HG02943 (cell line): ENCODE data around the gene KCNMA1.

ENCODE experiments used
- ATAC-seq: cut with Tn5 transposase; IDR thresholded peaks from one replicate; pipeline ENCODE4 v1.9.1; 2021; ENCODE audit warnings: mild to moderate bottlenecking, low read depth, moderate library complexity; ENCODE audit not compliant: unreplicated experiment

Gene KCNMA1

GRCh38 chr10:77463967-77464745, 173.5 kb downstream of the KCNMA1 start:
- no peak for ATAC-seq

GRCh38 chr10:77463499-77463898, 174.1 kb downstream of the KCNMA1 start:
- ATAC-seq: no peak

GRCh38 chr10:77461636-77462296, 175.8 kb downstream of the KCNMA1 start:
- ATAC-seq: no peak

- ATAC-seq: no peak
Measured at GRCh38 chr10:77459905-77460304, 177.7 kb downstream of the KCNMA1 start.

- ATAC-seq: no peak
Measured at GRCh38 chr10:77458986-77459590, 178.5 kb downstream of the KCNMA1 start.

GRCh38 chr10:77457721-77458120, 179.9 kb downstream of the KCNMA1 start:
- ATAC-seq: no peak

GRCh38 chr10:77457266-77457665, 180.3 kb downstream of the KCNMA1 start:
- ATAC-seq: no peak

GRCh38 chr10:77456414-77456813, 181.2 kb downstream of the KCNMA1 start:
- ATAC-seq: no peak

GRCh38 chr10:77455561-77455960, 182.0 kb downstream of the KCNMA1 start:
- no peak for ATAC-seq

GRCh38 chr10:77452952-77453564, 184.6 kb downstream of the KCNMA1 start:
- no peak for ATAC-seq

- no peak for ATAC-seq
Measured at GRCh38 chr10:77451886-77452285, 185.7 kb downstream of the KCNMA1 start.

- ATAC-seq: no peak
Measured at GRCh38 chr10:77448226-77448625, 189.4 kb downstream of the KCNMA1 start.

GRCh38 chr10:77446700-77447099, 190.9 kb downstream of the KCNMA1 start:
- ATAC-seq: no peak

- ATAC-seq: no peak
Measured at GRCh38 chr10:77445547-77445946, 192.1 kb downstream of the KCNMA1 start.

- ATAC-seq: no peak
Measured at GRCh38 chr10:77444041-77444440, 193.6 kb downstream of the KCNMA1 start.

GRCh38 chr10:77442699-77443189, 194.9 kb downstream of the KCNMA1 start:
- ATAC-seq: no peak

GRCh38 chr10:77441353-77442166, 196.0 kb downstream of the KCNMA1 start:
- no peak for ATAC-seq

GRCh38 chr10:77436257-77436975, 201.2 kb downstream of the KCNMA1 start:
- ATAC-seq: no peak

- ATAC-seq: no peak
Measured at GRCh38 chr10:77433546-77433945, 204.1 kb downstream of the KCNMA1 start.
